Measurements from ENCODE around the gene RPTOR.

DNA sequence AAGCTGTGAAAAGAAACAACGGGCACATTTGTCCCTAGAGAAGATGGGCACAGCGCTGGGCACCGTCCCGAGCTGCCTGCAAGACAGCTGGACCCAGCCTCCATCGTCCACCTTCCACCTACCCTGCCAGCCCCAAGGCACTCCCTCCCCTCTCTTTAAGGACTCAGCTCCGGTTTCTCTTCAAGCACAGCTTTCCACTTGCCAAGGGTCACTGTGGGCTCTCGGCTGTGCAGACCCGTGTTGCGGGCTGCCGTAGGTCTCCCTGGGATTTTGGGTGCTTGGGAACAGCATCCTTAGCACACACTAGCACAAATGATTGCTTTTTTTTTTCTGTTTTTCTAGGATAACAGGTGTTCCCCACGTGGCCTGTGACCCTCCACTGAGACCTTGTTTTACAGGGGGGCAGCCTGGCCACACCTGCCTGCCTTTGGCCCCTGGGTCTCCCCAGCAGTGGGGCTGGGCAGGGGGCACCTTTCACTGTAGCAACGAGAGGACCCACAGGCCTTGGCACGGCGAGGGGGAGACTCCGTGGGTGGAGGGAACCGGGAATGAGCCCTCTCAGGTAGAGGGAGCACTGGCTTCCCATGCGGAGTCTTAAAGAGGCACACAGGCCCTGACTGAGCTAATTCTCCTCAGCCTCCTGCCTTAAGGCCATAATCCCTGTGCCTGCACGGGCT lies 448.4 kb downstream of the RPTOR start:
- TF ChIP-seq, protein P1, sequence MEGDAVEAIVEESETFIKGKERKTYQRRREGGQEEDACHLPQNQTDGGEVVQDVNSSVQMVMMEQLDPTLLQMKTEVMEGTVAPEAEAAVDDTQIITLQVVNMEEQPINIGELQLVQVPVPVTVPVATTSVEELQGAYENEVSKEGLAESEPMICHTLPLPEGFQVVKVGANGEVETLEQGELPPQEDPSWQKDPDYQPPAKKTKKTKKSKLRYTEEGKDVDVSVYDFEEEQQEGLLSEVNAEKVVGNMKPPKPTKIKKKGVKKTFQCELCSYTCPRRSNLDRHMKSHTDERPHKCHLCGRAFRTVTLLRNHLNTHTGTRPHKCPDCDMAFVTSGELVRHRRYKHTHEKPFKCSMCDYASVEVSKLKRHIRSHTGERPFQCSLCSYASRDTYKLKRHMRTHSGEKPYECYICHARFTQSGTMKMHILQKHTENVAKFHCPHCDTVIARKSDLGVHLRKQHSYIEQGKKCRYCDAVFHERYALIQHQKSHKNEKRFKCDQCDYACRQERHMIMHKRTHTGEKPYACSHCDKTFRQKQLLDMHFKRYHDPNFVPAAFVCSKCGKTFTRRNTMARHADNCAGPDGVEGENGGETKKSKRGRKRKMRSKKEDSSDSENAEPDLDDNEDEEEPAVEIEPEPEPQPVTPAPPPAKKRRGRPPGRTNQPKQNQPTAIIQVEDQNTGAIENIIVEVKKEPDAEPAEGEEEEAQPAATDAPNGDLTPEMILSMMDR (conservative IDR thresholded peaks at IDR 0.05; ENCODE audit: low read depth, low read length): no peak
- no peak for TF ChIP-seq EZH2 (IDR thresholded peaks at IDR 0.05; ENCODE audit: low read length, unreplicated experiment)
